GM12878 (cell line): Measurements from ENCODE around the gene RANGAP1. TPM values are rescaled to one million over a fixed set of nuclear protein-coding genes. Genes with fewer than 3 reads are reported as not detected.

Experiments
- ATF7 ChIP-seq: fragments of 450-650 bp; IDR thresholded peaks from 2 replicates; pipeline ENCODE4 v1.6.1; 2016; ENCODE audit warnings: low read depth, mild to moderate bottlenecking
- DPF2 ChIP-seq: fragments of 450-650 bp; IDR thresholded peaks from 2 replicates; pipeline ENCODE4 v1.6.1; 2017; ENCODE audit warnings: mild to moderate bottlenecking
- ETV6 ChIP-seq, 2 experiments: fragments of 450-650 bp in 1 of 2; IDR thresholded peaks in 1 of 2; conservative IDR thresholded peaks in 1 of 2; 2 replicates each; pipeline ENCODE4 v1.6.1; 2014; ENCODE audit warnings: antibody characterized with exemption in 1 of 2, borderline replicate concordance in 1 of 2, low read depth in 1 of 2, mild to moderate bottlenecking in 1 of 2, moderate library complexity in 1 of 2
- IKZF2 ChIP-seq, 2 experiments: fragments of 450-650 bp; IDR thresholded peaks; 2 replicates each; pipeline ENCODE4 v1.6.1; 2017; ENCODE audit warnings: mild to moderate bottlenecking in 2 of 2, moderate library complexity in 2 of 2
- JUND ChIP-seq: IDR thresholded peaks from 2 replicates; pipeline ENCODE4 v1.6.1; 2012; ENCODE audit warnings: low read depth, mild to moderate bottlenecking, low read length, improper control_type of control experiment, moderate library complexity
- NKRF ChIP-seq: fragments of 450-650 bp; conservative IDR thresholded peaks from 2 replicates; pipeline ENCODE4 v1.6.1; 2017; ENCODE audit warnings: mild to moderate bottlenecking, moderate library complexity
- PKNOX1 ChIP-seq: fragments of 450-650 bp; IDR thresholded peaks from 2 replicates; pipeline ENCODE4 v1.6.1; 2016; ENCODE audit warnings: mild to moderate bottlenecking
- PML ChIP-seq: IDR thresholded peaks from 2 replicates; pipeline ENCODE4 v1.6.1; 2012; ENCODE audit warnings: low read length, inconsistent platforms
- STAT1 ChIP-seq: fragments of 450-650 bp; conservative IDR thresholded peaks from 2 replicates; pipeline ENCODE4 v1.6.1; 2014; ENCODE audit warnings: antibody characterized with exemption, mild to moderate bottlenecking
- ZBED1 ChIP-seq: IDR thresholded peaks from 2 replicates; pipeline ENCODE4 v1.6.1; 2016; ENCODE audit warnings: borderline replicate concordance
- ZBTB40 ChIP-seq: fragments of 450-650 bp; IDR thresholded peaks from 2 replicates; pipeline ENCODE4 v1.6.1; 2016; ENCODE audit warnings: mild to moderate bottlenecking, moderate library complexity, borderline replicate concordance
- polyA plus RNA-seq, 11 experiments: library from polyadenylated mRNA; depleted of rRNA in 4 of 11; unstranded in 6 of 11; stranded (reverse) in 5 of 11; fragments of >200 nt; fragmentation: Nextera tagmentation in 4 of 11; fragmentation: Illumina TruSeq in 1 of 11; extraction: Ambion mirVana in 4 of 11; extraction: Trizol in 1 of 11; gene quantifications; 1 replicate in 1 of 11; 2 replicates in 10 of 11; pipeline versions ENCODE4 v1.2.1 to v1.2.3, GENCODE V29; 2011 to 2016; ENCODE audit warnings: inconsistent platforms in 2 of 11, missing spikeins in 2 of 11, low read depth in 1 of 11
- total RNA-seq, 4 experiments: library from RNA; depleted of rRNA in 3 of 4; stranded (reverse); fragments of >200 nt in 3 of 4; fragmentation: Illumina TruSeq in 1 of 4; extraction: Trizol in 1 of 4; gene quantifications; 2 replicates each; pipeline versions ENCODE4 v1.2.1 to v1.2.3, GENCODE V29; 2013 to 2021

RANGAP1 gene
- total and polyA plus RNA-seq, 10 of the 15 experiments (the other 5 are each of a cell fraction or from before 2014, with no cell fraction given), result 2.5 to 109 (median 60.2) TPM

- TF ChIP-seq ETV6 (conservative IDR thresholded peaks at IDR 0.05 in 1 of 2, IDR thresholded peaks at IDR 0.05 in 1 of 2; ENCODE audit: borderline replicate concordance in 1 of 2, low read depth in 1 of 2) (peak in 1 of 2 experiments; percentile 25; a peak in 1 of 4 replicates), DPF2 (0 out of 2 replicates have a peak, but pooled peaks have one; percentile 22), ATF7 (peak; percentile 58), ZBED1 (peak; percentile 54; the same call in 1 of the 2 replicates), JUND (no peak), NKRF (peak; percentile 24), ZBTB40 (no peak), IKZF2 (IDR thresholded peaks at IDR 0.05) (peak in 1 of 2 experiments; percentile 14; a peak in 1 of 4 replicates), STAT1 (no peak), PML (0 out of 2 replicates have a peak, but pooled peaks have one; percentile 50), PKNOX1 (peak; percentile 36; the same call in 1 of the 2 replicates)
Observed at GRCh38 chr22:41286639-41287091, 678 bp upstream of the RANGAP1 start (continued).
